Renal cortex interstitium (tissue), 11 donors: ENCODE measurements around the gene TTC17. TPM values are rescaled to one million over a fixed set of nuclear protein-coding genes. Genes with fewer than 3 reads are reported as not detected.
A peak's percentile ranks its signal among the peaks of the same experiment; 100 is the strongest.
"Not testable (repeated sequence)": the region's sequence is repeated elsewhere in the genome, so short reads cannot be mapped to it uniquely, and the experiment has no call there.

ENCODE experiments used
- DNase-seq, 11 donors: peaks; one replicate each; pipeline ENCODE4 v3.0.0-alpha.2; 2013; ENCODE audit warnings: low read depth in 9 of 11, low spot score in 4 of 11; ENCODE audit errors: extremely low read depth in 1 of 11
- polyA plus RNA-seq, 3 donors: library from polyadenylated mRNA; unstranded; fragments of 120-200 nt; gene quantifications; one replicate each; pipeline ENCODE4 v1.2.1, GENCODE V29; 2013; ENCODE audit not compliant: insufficient read length in 3 of 3

TTC17 gene
- polyA plus RNA-seq, 3 donors = 109 to 185 (median 125) TPM

DNA sequence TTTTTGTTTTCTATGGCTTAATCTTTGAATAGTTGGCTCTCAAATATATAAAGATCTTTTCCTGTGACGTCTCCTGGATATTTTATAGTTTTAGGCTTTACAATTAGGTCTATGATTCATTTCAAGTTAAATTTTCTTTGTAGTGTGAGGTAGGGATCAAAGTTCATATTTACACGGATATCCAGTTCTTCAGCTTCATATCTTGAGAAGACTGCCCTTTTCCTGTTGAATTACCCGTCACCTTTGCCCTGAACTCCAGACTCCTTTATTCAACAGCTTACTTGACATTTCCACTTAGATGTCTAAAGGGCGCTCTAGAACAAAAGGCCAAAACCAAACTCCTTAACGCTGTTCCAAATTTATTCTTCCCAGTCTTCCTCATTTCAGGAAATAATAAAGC, 51.7 kb downstream of the TTC17 start:
- DNase-seq = no peak

- no peak for DNase-seq
Observed at GRCh38 chr11:43418197-43418596, 59.5 kb downstream of the TTC17 start.

GRCh38 chr11:43419460-43419859, 60.7 kb downstream of the TTC17 start:
- peak in 8 of 11 donors; percentile 13 to 36 (median 18) for DNase-seq

DNA sequence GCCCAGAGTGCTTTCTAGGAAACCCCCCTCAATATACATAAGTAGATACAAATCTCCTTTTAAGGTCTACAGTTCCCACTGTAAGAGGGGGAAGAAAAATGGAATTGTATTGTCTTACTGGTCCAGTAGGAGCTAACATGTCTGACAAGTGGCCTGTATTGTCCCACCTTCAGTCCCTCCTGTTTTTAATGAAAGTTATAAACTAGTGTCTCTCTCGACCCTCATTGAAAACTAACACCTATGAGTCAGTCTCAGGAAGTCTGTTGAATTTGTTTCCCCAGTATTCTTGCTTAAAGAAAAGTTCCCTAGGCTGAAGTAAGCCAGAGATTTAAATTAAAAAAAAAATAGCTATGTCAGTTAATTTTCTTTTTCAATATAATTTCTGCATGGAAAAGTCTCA, 69.3 kb downstream of the TTC17 start:
- DNase-seq = no peak

DNA sequence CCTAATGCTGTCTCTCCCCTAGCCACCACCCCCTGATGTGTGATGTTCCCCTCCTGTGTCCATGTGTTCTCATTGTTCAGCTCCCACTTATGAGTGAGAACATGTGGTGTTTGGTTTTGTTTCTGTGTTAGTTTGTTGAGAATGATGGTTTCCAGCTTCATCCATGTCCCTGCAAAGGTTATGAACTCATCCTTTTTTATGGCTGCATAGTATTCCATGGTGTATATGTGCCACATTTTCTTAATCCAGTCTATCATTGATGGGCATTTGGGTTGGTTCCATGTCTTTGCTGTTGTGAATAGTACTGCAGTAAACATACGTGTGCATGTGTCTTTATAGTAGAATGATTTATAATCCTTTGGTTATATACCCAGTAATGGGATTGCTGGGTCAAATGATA, 72.2 kb downstream of the TTC17 start:
- not testable (repeated sequence) for DNase-seq

GRCh38 chr11:43434893-43435292, 76.2 kb downstream of the TTC17 start:
- DNase-seq = no peak

GRCh38 chr11:43440486-43440885, 81.8 kb downstream of the TTC17 start:
- no peak for DNase-seq

DNA sequence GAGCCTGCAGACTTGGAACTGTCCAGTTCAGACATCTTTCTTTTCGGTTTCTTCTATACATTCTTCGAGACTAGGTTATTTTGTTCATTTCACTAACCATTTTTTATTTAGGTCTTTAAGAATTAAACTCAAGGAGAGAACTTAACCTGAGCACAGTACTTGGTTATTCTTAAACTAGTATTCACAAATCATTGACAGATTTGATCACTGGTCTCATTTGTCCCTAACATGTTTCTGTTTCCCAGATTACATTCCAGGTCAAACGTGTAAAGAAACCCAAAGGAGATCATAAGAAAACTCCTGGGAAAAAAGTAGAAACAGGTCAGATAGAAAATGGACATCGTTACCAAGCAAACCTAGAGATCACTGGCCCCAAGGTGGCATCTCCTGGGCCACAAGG, 85.1 kb downstream of the TTC17 start:
- DNase-seq = peak in 1 of 11 donors; percentile 3

DNA sequence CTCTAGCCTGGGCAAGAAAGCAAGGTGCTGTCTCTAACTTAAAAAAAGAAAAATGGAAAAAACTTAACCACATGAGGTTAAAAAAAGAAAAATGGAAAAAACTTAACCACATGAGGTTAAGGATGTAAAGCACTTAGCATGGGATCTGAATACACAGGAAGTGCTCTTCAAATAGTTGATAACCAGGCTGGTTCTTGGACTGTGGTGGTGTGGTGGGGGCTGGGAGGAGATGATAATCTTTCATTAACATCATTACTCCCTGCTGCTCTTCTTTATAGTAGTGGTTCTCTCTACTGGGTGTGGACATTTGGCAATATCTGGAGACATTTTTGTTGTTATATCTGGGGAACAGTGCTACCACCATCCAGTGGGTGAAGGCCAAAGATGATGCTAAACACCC, 88.4 kb downstream of the TTC17 start:
- DNase-seq = no peak

- DNase-seq = no peak
Observed at GRCh38 chr11:43458486-43458885, 99.8 kb downstream of the TTC17 start.

DNA sequence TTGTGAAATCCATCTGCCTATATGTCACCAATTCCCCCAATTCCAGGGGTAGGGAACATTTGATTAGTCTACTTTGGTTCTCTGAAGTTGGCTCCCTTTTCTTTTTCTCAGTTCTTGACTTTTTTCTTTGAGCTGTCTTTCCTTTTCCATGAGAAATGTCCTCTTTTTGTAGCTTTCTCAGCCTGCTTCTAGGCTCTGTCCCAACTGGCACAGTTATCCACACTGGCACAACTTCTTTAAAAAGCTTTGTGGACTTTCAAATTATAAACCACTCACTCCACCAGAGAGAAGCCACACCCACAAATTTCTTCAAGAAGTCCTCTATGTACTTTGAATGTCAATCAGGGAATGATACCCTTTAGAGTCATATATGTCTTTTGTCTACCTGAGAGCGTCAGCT, 100.5 kb downstream of the TTC17 start:
- DNase-seq = no peak

DNA sequence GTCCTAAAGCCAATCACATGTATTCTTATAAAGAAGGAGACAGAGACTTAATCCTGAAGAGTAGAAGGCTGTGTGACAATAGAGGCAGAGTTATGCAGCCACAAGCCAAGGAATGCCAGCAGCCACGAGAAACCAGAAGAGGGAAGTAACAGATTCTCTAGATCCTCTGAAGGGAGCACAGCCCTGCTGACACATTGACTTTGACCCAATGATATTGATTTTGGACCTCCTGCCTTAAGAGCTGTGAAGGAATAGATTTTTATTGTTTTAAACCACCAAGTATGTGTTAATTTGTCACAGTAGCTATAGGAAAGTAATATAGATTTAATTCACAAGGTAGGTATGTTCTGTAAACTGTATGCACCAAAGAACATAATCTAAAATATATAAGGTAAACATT, 103.6 kb downstream of the TTC17 start:
- DNase-seq = no peak

DNA sequence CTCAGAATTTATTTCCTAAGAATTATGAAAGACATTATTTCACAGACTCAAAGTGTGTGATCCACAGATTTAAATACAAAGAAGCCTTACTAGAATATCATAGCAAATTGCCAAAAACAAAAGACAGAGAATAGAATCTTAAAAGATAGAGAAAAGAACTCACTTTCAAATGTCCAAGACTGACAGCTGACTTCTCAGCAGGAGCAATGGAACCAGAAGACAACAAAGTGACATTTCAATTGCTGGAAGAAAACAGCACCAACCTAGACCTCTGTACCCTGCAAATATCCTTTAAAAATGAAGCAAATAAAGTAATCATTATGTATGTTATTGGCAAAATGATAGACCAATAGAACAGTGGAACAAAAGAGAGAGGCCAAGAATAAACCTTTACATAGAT, 109.2 kb downstream of the TTC17 start:
- no peak for DNase-seq

- not testable (repeated sequence) for DNase-seq
Observed at GRCh38 chr11:43477491-43477890, 118.8 kb downstream of the TTC17 start.

- DNase-seq = no peak
Observed at GRCh38 chr11:43486141-43486540, 127.4 kb downstream of the TTC17 start.

DNA sequence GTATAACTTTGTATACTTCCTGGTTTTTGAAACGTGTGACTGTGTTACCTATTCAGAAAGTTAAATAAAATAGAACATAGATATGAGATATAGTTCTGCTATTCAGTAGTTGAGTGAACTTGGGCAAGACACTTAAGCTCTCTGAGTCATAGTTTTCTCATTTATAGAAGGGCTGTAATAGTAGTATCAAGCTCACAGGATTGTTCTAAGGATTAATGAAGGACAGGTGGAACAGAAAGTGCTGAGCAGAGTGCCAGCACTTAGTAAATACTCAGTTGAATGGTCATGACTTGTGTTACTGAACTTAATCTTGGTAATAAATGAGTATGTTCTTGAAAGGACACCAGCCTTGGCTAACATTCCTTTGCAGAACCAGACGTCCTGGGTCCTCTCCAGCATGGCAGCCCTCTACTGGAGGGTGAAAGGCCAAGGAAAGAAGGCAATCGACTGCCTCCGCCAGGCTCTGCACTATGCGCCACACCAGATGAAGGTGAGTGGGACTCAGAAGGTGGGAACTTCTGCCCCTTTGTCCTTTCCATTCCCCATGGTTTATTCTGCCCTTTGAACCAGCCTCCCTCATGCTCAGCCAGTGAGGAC, 131.2 kb downstream of the TTC17 start:
- no peak for DNase-seq

GRCh38 chr11:43492701-43493100, 134.0 kb downstream of the TTC17 start:
- DNase-seq = no peak

GRCh38 chr11:43493431-43493830, 134.7 kb downstream of the TTC17 start:
- DNase-seq = no peak

DNA sequence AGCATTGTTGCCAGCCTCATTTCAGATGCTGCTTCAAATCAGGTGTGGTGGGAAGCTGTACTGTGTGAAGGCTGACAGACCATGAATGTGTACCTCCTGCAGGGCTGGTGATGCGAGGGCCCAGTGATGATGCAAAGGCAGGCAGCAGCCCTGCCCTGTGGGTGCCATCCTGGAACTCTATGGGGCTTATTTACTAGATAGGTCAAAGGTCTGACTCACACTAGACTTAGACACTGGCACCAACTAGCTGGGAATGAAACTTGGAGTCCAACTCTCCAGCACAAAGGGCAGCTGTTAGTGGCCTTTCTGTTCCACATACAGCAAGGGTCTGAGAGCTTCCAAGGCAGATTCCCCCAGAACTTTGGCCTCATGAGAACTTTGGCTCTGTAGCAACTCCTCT, 138.4 kb downstream of the TTC17 start:
- no peak for DNase-seq

DNA sequence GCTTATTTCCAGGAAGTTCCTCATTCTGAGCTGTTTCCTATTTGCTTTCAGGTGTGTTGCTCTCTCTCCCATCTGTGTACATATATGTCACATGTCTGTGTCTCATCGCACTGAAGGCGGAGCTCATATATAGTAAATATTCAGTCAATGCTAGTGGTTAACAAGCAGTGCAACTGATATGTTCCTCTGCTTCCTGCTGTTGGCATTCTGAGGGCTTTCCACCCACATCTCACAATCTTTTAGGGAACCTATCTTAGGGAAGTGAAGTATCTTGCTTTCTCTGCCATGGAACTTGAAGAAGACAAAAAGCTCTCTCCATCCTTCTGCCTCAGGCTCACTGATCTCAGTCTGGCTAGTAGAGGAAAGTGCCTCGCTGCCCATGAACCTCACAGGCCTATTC, 139.8 kb downstream of the TTC17 start:
- DNase-seq = no peak

GRCh38 chr11:43503417-43503816, 144.7 kb downstream of the TTC17 start:
- DNase-seq = no peak
